ENCODE results near the gene NUDT12. TPM values are rescaled to one million over a fixed set of nuclear protein-coding genes. Genes with fewer than 3 reads are reported as not detected.

Gene NUDT12
- total RNA-seq, 1 donor from 2014 or later, result 49.8 TPM

DNA sequence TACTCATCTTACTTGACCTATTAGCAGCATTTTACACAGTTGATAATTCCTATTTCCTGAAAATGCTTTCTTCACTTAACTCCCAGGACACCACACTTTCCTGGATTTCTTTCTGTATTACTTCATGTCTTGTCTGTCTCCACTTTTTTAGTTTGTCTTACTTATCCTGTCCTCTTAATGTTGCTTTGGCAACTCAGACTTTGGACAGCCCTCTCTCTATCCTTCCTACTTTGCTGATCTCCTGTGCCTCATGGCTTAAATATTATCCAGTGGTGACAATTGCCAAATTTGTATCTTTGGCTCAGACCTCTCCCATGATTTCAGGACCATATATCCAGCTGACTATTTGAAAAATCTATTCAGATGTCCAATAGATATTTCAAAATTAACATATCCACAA lies 39.8 kb upstream of the NUDT12 start:
- no peaks in the 10 kb centered on the region for H3K4me1 Mint-ChIP-seq
- no peaks in the 10 kb centered on the region for H3K36me3 ChIP-seq
- H4K20me1 ChIP-seq (ENCODE audit: low read depth), result no peaks in the 10 kb centered on the region
- H3K9ac ChIP-seq, result no peak overlapping the region
- no peak overlapping the region for H3K4me3 ChIP-seq
- no peaks in the 10 kb centered on the region for H3K27me3 ChIP-seq
- no peak overlapping the region for H3K4me3 Mint-ChIP-seq
- H3K4me2 ChIP-seq, result no peak overlapping the region
- no peaks in the 10 kb centered on the region for H3K9me3 Mint-ChIP-seq
- H3K9me3 ChIP-seq (ENCODE audit: low read depth), result no peaks in the 10 kb centered on the region
- no peaks in the 10 kb centered on the region for H3F3A ChIP-seq (ENCODE audit: low read depth)
- no peak for DNase-seq (ENCODE audit: low spot score)
- H2AFZ ChIP-seq (replicated peaks), result no peak overlapping the region
- TF ChIP-seq, protein P1, sequence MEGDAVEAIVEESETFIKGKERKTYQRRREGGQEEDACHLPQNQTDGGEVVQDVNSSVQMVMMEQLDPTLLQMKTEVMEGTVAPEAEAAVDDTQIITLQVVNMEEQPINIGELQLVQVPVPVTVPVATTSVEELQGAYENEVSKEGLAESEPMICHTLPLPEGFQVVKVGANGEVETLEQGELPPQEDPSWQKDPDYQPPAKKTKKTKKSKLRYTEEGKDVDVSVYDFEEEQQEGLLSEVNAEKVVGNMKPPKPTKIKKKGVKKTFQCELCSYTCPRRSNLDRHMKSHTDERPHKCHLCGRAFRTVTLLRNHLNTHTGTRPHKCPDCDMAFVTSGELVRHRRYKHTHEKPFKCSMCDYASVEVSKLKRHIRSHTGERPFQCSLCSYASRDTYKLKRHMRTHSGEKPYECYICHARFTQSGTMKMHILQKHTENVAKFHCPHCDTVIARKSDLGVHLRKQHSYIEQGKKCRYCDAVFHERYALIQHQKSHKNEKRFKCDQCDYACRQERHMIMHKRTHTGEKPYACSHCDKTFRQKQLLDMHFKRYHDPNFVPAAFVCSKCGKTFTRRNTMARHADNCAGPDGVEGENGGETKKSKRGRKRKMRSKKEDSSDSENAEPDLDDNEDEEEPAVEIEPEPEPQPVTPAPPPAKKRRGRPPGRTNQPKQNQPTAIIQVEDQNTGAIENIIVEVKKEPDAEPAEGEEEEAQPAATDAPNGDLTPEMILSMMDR (IDR thresholded peaks at IDR 0.05), result no peak
- no peak for TF ChIP-seq EZH2 (IDR thresholded peaks at IDR 0.05)
- TF ChIP-seq EZH2phosphoT487 (IDR thresholded peaks at IDR 0.05), result no peak
- no peak overlapping the region for H3K27ac ChIP-seq
- H3K79me2 ChIP-seq (ENCODE audit: low read depth), result no peaks in the 10 kb centered on the region
- no peaks in the 10 kb centered on the region for H3K36me3 Mint-ChIP-seq
- no peaks in the 10 kb centered on the region for H3K4me1 ChIP-seq
- H3K27me3 Mint-ChIP-seq (ENCODE audit: insufficient read depth, low read depth), result no peaks in the 10 kb centered on the region
- H3K27ac Mint-ChIP-seq, result no peak overlapping the region

DNA sequence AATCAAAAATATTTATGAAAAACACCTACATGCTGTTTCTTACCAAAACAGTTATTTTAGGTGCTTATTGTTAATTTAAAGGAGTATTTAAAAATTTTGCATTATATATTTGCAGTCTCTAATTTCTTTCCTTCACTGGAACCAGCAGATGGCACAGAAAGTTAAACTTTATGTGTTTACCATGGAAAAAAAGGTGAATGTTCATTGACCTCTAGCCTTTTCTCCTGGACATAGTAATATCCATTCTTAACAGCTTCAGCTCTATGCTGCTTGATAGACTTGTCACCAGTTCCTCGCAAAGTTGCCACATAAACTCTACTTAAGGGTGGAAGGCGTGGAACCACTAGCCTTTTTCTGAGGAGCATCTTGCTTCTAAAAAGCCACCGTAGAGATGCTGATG lies 38.7 kb upstream of the NUDT12 start:
- TF ChIP-seq EZH2phosphoT487 (IDR thresholded peaks at IDR 0.05) (no peak), EZH2 (IDR thresholded peaks at IDR 0.05) (no peak)
- TF ChIP-seq, protein P1 (IDR thresholded peaks at IDR 0.05), result no peak
- H3K27me3 ChIP-seq, result no peaks in the 10 kb centered on the region
- H3K4me3 Mint-ChIP-seq, result no peak overlapping the region
- no peaks in the 10 kb centered on the region for H3K4me1 ChIP-seq
- H3K9me3 Mint-ChIP-seq, result no peaks in the 10 kb centered on the region
- H2AFZ ChIP-seq (replicated peaks), result no peak overlapping the region
- H4K20me1 ChIP-seq (ENCODE audit: low read depth), result no peaks in the 10 kb centered on the region
- no peak overlapping the region for H3K4me3 ChIP-seq
- H3K36me3 Mint-ChIP-seq, result no peaks in the 10 kb centered on the region
- H3K79me2 ChIP-seq (ENCODE audit: low read depth), result no peaks in the 10 kb centered on the region
- no peak overlapping the region for H3K9ac ChIP-seq
- H3K4me2 ChIP-seq, result no peak overlapping the region
- no peak overlapping the region for H3K27ac Mint-ChIP-seq
- no peaks in the 10 kb centered on the region for H3F3A ChIP-seq (ENCODE audit: low read depth)
- no peaks in the 10 kb centered on the region for H3K9me3 ChIP-seq (ENCODE audit: low read depth)
- H3K27ac ChIP-seq, result no peak overlapping the region
- no peaks in the 10 kb centered on the region for H3K27me3 Mint-ChIP-seq (ENCODE audit: insufficient read depth, low read depth)
- H3K4me1 Mint-ChIP-seq, result no peaks in the 10 kb centered on the region
- no peaks in the 10 kb centered on the region for H3K36me3 ChIP-seq
- DNase-seq (ENCODE audit: low spot score), result no peak

DNA sequence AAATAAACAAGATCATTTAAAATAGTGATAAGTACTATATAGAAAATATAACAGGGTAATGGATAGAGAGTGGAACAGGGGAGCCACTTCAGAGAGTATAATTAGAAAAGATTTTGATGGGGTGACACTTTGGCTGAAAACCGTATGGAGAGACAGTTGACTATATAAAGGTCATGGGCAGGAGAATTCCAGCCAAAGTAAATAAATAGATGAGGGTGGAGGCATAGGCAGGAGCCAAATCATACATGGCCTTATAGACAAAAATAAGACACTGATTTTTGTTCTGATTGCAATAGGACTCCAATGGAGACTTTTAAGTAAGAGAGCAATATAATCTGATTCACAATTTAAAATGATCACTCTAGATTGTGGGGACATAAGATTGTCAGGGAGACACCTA lies 37.5 kb upstream of the NUDT12 start:
- Histone ChIP-seq H3K79me2 (ENCODE audit: low read depth) (no peaks in the 10 kb centered on the region), H3K4me2 (no peak overlapping the region), H3K9ac (no peak overlapping the region), H3F3A (ENCODE audit: low read depth) (no peaks in the 10 kb centered on the region), H3K4me3 (no peak overlapping the region), H3K36me3 (no peaks in the 10 kb centered on the region), H4K20me1 (ENCODE audit: low read depth) (no peaks in the 10 kb centered on the region), H2AFZ (replicated peaks) (no peak overlapping the region), H3K27ac (no peak overlapping the region), H3K9me3 (ENCODE audit: low read depth) (no peaks in the 10 kb centered on the region), H3K27me3 (no peaks in the 10 kb centered on the region), H3K4me1 (no peaks in the 10 kb centered on the region)
- Mint-ChIP-seq H3K9me3 (no peaks in the 10 kb centered on the region), H3K4me3 (no peak overlapping the region), H3K36me3 (no peaks in the 10 kb centered on the region), H3K27me3 (ENCODE audit: insufficient read depth, low read depth) (no peaks in the 10 kb centered on the region), H3K27ac (no peak overlapping the region), H3K4me1 (no peaks in the 10 kb centered on the region)
- no peak for DNase-seq (ENCODE audit: low spot score)
- no peak for TF ChIP-seq EZH2phosphoT487 (IDR thresholded peaks at IDR 0.05)
- TF ChIP-seq EZH2 (IDR thresholded peaks at IDR 0.05), result no peak
- TF ChIP-seq, protein P1 (IDR thresholded peaks at IDR 0.05), result no peak
